Thyroid gland (tissue), 4 donors: ENCODE results near the gene EGFL8.

Experiments used
- CTCF ChIP-seq, 6 experiments: fragments of 200-600 bp in 3 of 6; fragments of 450-650 bp in 3 of 6; sonication (generic) in 3 of 6; IDR thresholded peaks; one replicate each; pipeline ENCODE4 v1.5.1; 2016 to 2019; ENCODE audit warnings: antibody characterized with exemption in 6 of 6, mild to moderate bottlenecking in 2 of 6, inconsistent platforms in 1 of 6, moderate library complexity in 1 of 6
- POLR2A ChIP-seq, 2 donors: fragments of 450-650 bp; IDR thresholded peaks; one replicate each; pipeline ENCODE4 v1.6.1; 2017; ENCODE audit warnings: antibody characterized with exemption in 2 of 2, mild to moderate bottlenecking in 2 of 2, moderate library complexity in 1 of 2

- TF ChIP-seq CTCF (IDR thresholded peaks at IDR 0.05) = no peak
- no peak for TF ChIP-seq POLR2A (IDR thresholded peaks at IDR 0.05)
Measured at GRCh38 chr6:32128751-32129296, 35.6 kb upstream of the EGFL8 start.
